HepG2 (cell line): ENCODE measurements around the gene ZBTB45. TPM values are rescaled to one million over a fixed set of nuclear protein-coding genes. Genes with fewer than 3 reads are reported as not detected.

Experiments used
- BHLHE40 ChIP-seq: IDR thresholded peaks from 2 replicates; pipeline ENCODE4 v1.6.1; 2011; ENCODE audit warnings: low read length, improper control_type of control experiment
- HNF4G ChIP-seq, 2 experiments: sonication (generic) in 1 of 2; formaldehyde crosslinking in 1 of 2; IDR thresholded peaks; 2 replicates each; pipeline versions ENCODE4 v1.4.0 to v1.6.1; 2011 to 2020; ENCODE audit warnings: borderline replicate concordance in 2 of 2, low read depth in 2 of 2, mild to moderate bottlenecking in 2 of 2, low read length in 1 of 2, missing genetic modification reagents in 1 of 2, moderate library complexity in 1 of 2
- NCOA5 ChIP-seq: sonication (generic); formaldehyde crosslinking; IDR thresholded peaks from 2 replicates; pipeline ENCODE4 v1.4.0; 2020; ENCODE audit warnings: missing genetic modification reagents
- TAF1 ChIP-seq: sonication (generic); formaldehyde crosslinking; IDR thresholded peaks from 2 replicates; pipeline ENCODE4 v1.4.0; 2020; ENCODE audit warnings: missing genetic modification reagents
- ZBTB7A ChIP-seq: sonication (generic); formaldehyde crosslinking; IDR thresholded peaks from 2 replicates; pipeline ENCODE4 v1.8.0; 2022; ENCODE audit warnings: mild to moderate bottlenecking, missing genetic modification reagents
- ZFP62 ChIP-seq: sonication (generic); formaldehyde crosslinking; IDR thresholded peaks from 2 replicates; pipeline ENCODE4 v1.4.0; 2020; ENCODE audit warnings: missing genetic modification reagents
- ZNF12 ChIP-seq: sonication (generic); formaldehyde crosslinking; IDR thresholded peaks from 2 replicates; pipeline ENCODE4 v1.5.0; 2020; ENCODE audit warnings: missing genetic modification reagents
- ZSCAN29 ChIP-seq: sonication (generic); formaldehyde crosslinking; conservative IDR thresholded peaks from 2 replicates; pipeline ENCODE4 v1.4.0; 2020; ENCODE audit warnings: mild to moderate bottlenecking, missing genetic modification reagents
- polyA plus RNA-seq, 8 experiments: library from polyadenylated mRNA; depleted of rRNA in 3 of 8; stranded (reverse) in 7 of 8; unstranded in 1 of 8; fragments of >200 nt; fragmentation: Illumina TruSeq in 4 of 8; extraction: Trizol in 4 of 8; gene quantifications; 2 replicates each; pipeline versions ENCODE4 v1.2.1 to v1.2.3, GENCODE V29; 2011 to 2016; ENCODE audit warnings: low read depth in 4 of 8, missing spikeins in 1 of 8, mixed read lengths in 1 of 8; ENCODE audit not compliant: insufficient read depth in 1 of 8
- total RNA-seq, 5 experiments: library from RNA; depleted of rRNA; stranded (reverse); fragments of >200 nt; fragmentation: Illumina TruSeq; extraction: Trizol; gene quantifications; 2 replicates each; pipeline ENCODE4 v1.2.3, GENCODE V29; 2016; ENCODE audit warnings: low read depth in 1 of 5
- TF ChIP-seq, protein P1 (sequence below): sonication (generic); formaldehyde crosslinking; IDR thresholded peaks from 2 replicates; pipeline ENCODE4 v1.4.0; 2020; ENCODE audit warnings: missing genetic modification reagents, borderline replicate concordance
- TF ChIP-seq, protein P2 (sequence below): sonication (generic); formaldehyde crosslinking; IDR thresholded peaks from 2 replicates; pipeline ENCODE4 v1.5.0; 2020; ENCODE audit warnings: mild to moderate bottlenecking, missing genetic modification reagents
- TF ChIP-seq, protein P3 (sequence below): sonication (generic); formaldehyde crosslinking; IDR thresholded peaks from 2 replicates; pipeline ENCODE4 v1.8.1; 2023; ENCODE audit warnings: mild to moderate bottlenecking, moderate library complexity, missing genetic modification reagents
- TF ChIP-seq, protein P4 (sequence below): sonication (generic); formaldehyde crosslinking; IDR thresholded peaks from 2 replicates; pipeline ENCODE4 v1.4.0; 2020; ENCODE audit warnings: mild to moderate bottlenecking, missing genetic modification reagents
- TF ChIP-seq, protein P5 (sequence below): IDR thresholded peaks from 2 replicates; pipeline ENCODE4 v1.6.1; 2016; ENCODE audit warnings: low read depth, control low read depth

The ZBTB45 gene
- total and polyA plus RNA-seq, 2 of the 13 experiments (the other 11 are each of a cell fraction or from before 2014, with no cell fraction given): 3.0 to 3.7 TPM

DNA sequence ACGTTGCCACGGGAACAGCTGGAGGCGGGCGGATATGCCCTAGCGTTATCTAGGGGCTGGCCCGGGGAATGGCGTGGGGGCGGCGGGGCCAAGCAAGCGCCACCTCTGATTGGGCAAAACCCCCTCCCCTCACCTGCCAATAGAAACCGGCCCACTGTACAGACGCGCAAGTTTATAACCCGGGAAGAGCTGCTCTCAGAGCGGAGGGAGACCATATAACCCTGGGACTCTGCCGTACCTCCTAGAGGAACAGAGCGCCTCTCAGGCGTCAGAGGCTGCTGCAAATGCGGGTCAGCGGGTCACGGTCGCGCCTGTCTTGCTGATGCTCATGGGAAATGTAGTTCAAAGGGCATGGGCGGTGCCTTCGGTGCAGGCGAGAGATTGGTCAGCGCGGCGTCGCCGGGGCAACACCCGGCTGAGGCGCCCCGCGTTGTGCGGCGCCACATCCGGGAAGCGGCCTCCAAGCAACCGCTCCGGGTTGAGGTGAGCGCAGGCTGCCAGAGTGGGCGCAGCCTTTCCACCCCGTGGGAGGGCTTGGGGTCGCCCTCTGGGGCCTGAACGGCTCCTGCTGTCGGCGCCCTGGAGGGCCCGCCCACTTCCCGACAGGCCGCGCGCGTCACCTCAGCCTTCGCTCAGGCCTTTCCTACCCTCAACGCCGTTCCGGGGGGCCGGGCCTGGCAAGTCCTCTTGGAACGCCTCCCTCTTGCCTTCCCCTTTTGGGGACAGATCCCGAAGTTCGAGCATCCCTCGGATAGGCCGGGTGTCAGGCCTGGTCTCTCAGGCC, 43.7 kb downstream of the ZBTB45 start, which contains the start of gene ZNF446 (continued):
- TF ChIP-seq, protein P1, sequence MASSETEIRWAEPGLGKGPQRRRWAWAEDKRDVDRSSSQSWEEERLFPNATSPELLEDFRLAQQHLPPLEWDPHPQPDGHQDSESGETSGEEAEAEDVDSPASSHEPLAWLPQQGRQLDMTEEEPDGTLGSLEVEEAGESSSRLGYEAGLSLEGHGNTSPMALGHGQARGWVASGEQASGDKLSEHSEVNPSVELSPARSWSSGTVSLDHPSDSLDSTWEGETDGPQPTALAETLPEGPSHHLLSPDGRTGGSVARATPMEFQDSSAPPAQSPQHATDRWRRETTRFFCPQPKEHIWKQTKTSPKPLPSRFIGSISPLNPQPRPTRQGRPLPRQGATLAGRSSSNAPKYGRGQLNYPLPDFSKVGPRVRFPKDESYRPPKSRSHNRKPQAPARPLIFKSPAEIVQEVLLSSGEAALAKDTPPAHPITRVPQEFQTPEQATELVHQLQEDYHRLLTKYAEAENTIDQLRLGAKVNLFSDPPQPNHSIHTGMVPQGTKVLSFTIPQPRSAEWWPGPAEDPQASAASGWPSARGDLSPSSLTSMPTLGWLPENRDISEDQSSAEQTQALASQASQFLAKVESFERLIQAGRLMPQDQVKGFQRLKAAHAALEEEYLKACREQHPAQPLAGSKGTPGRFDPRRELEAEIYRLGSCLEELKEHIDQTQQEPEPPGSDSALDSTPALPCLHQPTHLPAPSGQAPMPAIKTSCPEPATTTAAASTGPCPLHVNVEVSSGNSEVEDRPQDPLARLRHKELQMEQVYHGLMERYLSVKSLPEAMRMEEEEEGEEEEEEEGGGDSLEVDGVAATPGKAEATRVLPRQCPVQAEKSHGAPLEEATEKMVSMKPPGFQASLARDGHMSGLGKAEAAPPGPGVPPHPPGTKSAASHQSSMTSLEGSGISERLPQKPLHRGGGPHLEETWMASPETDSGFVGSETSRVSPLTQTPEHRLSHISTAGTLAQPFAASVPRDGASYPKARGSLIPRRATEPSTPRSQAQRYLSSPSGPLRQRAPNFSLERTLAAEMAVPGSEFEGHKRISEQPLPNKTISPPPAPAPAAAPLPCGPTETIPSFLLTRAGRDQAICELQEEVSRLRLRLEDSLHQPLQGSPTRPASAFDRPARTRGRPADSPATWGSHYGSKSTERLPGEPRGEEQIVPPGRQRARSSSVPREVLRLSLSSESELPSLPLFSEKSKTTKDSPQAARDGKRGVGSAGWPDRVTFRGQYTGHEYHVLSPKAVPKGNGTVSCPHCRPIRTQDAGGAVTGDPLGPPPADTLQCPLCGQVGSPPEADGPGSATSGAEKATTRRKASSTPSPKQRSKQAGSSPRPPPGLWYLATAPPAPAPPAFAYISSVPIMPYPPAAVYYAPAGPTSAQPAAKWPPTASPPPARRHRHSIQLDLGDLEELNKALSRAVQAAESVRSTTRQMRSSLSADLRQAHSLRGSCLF (CRISPR knock-in tag): no peak; the same call in 1 of the 2 replicates
- peak; percentile 40 for TF ChIP-seq TAF1 (CRISPR knock-in tag)
- 0 out of 2 replicates have a peak, but pooled peaks have one; percentile 46 for TF ChIP-seq ZFP62
- TF ChIP-seq HNF4G (IDR thresholded peaks at IDR 0.05; ENCODE audit: borderline replicate concordance, low read depth, low read length): peak; percentile 18; the same call in 1 of the 2 replicates
- peak; percentile 35; the same call in 1 of the 2 replicates for TF ChIP-seq HNF4G (CRISPR knock-in tag; IDR thresholded peaks at IDR 0.05; ENCODE audit: borderline replicate concordance, low read depth)
- TF ChIP-seq, protein P2, sequence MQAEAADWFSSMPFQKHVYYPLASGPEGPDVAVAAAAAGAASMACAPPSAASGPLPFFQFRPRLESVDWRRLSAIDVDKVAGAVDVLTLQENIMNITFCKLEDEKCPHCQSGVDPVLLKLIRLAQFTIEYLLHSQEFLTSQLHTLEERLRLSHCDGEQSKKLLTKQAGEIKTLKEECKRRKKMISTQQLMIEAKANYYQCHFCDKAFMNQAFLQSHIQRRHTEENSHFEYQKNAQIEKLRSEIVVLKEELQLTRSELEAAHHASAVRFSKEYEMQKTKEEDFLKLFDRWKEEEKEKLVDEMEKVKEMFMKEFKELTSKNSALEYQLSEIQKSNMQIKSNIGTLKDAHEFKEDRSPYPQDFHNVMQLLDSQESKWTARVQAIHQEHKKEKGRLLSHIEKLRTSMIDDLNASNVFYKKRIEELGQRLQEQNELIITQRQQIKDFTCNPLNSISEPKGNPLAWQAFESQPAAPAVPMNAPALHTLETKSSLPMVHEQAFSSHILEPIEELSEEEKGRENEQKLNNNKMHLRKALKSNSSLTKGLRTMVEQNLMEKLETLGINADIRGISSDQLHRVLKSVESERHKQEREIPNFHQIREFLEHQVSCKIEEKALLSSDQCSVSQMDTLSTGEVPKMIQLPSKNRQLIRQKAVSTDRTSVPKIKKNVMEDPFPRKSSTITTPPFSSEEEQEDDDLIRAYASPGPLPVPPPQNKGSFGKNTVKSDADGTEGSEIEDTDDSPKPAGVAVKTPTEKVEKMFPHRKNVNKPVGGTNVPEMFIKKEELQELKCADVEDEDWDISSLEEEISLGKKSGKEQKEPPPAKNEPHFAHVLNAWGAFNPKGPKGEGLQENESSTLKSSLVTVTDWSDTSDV (CRISPR knock-in tag): 0 out of 2 replicates have a peak, but pooled peaks have one; percentile 84
- 0 out of 2 replicates have a peak, but pooled peaks have one; percentile 4 for TF ChIP-seq ZNF12
- TF ChIP-seq, protein P3, sequence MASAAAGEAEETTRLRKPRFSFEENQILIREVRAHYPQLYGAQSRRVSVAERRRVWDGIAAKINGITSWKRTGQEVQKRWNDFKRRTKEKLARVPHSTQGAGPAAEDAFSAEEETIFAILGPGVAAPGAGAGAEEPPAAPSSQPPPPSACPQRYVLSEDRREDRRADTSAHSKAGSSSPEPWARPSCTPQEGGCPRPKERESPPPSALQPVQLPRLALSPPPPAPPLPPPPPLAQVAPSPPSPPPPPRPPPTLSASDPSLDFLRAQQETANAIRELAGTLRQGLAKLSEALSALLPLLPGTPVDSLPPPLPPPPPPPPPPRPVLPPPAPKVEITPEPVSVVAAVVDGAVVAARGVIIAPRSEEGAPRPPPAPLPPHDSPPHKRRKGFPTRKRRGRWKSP (CRISPR knock-in tag): peak; percentile 75; the same call in 1 of the 2 replicates
- TF ChIP-seq NCOA5 (CRISPR knock-in tag): peak; percentile 94; the same call in 1 of the 2 replicates
- TF ChIP-seq BHLHE40: 0 out of 2 replicates have a peak, but pooled peaks have one; percentile 4
- TF ChIP-seq, protein P4, sequence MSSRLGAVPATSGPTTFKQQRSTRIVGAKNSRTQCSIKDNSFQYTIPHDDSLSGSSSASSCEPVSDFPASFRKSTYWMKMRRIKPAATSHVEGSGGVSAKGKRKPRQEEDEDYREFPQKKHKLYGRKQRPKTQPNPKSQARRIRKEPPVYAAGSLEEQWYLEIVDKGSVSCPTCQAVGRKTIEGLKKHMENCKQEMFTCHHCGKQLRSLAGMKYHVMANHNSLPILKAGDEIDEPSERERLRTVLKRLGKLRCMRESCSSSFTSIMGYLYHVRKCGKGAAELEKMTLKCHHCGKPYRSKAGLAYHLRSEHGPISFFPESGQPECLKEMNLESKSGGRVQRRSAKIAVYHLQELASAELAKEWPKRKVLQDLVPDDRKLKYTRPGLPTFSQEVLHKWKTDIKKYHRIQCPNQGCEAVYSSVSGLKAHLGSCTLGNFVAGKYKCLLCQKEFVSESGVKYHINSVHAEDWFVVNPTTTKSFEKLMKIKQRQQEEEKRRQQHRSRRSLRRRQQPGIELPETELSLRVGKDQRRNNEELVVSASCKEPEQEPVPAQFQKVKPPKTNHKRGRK (CRISPR knock-in tag): no peak
- TF ChIP-seq ZBTB7A: peak; percentile 75; the same call in 1 of the 2 replicates
- TF ChIP-seq, protein P5, sequence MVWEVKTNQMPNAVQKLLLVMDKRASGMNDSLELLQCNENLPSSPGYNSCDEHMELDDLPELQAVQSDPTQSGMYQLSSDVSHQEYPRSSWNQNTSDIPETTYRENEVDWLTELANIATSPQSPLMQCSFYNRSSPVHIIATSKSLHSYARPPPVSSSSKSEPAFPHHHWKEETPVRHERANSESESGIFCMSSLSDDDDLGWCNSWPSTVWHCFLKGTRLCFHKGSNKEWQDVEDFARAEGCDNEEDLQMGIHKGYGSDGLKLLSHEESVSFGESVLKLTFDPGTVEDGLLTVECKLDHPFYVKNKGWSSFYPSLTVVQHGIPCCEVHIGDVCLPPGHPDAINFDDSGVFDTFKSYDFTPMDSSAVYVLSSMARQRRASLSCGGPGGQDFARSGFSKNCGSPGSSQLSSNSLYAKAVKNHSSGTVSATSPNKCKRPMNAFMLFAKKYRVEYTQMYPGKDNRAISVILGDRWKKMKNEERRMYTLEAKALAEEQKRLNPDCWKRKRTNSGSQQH: peak; percentile 81
- 0 out of 2 replicates have a peak, but pooled peaks have one; percentile 36 for TF ChIP-seq ZSCAN29 (CRISPR knock-in tag)
